Endometrial microvascular endothelial cells (primary cell): ENCODE measurements around the gene SMARCB1. TPM values are rescaled to one million over a fixed set of nuclear protein-coding genes. Genes with fewer than 3 reads are reported as not detected.
"Not testable (repeated sequence)": the region's sequence is repeated elsewhere in the genome, so short reads cannot be mapped to it uniquely, and the experiment has no call there.

Experiments used
- in situ Hi-C: cut with HindIII; loops from 2 replicates; pipeline ENCODE4 v1.10.0; 2017; ENCODE audit warnings: low sequenced_read_pairs, low pct_unique_long_range_greater_than_20kb; ENCODE audit errors: inconsistent ontology term
- total RNA-seq: library from RNA; depleted of rRNA; stranded (reverse); fragments of >200 nt; gene quantifications from one replicate; pipeline ENCODE4 v1.2.3, GENCODE V29; 2015; ENCODE audit errors: inconsistent ontology term

SMARCB1 gene
- total RNA-seq, 1 donor from 2014 or later = 141 TPM

GRCh38 chr22:23856721-23857605 lies 70.2 kb downstream of the SMARCB1 start:
- in situ Hi-C loops = no loop called here

DNA sequence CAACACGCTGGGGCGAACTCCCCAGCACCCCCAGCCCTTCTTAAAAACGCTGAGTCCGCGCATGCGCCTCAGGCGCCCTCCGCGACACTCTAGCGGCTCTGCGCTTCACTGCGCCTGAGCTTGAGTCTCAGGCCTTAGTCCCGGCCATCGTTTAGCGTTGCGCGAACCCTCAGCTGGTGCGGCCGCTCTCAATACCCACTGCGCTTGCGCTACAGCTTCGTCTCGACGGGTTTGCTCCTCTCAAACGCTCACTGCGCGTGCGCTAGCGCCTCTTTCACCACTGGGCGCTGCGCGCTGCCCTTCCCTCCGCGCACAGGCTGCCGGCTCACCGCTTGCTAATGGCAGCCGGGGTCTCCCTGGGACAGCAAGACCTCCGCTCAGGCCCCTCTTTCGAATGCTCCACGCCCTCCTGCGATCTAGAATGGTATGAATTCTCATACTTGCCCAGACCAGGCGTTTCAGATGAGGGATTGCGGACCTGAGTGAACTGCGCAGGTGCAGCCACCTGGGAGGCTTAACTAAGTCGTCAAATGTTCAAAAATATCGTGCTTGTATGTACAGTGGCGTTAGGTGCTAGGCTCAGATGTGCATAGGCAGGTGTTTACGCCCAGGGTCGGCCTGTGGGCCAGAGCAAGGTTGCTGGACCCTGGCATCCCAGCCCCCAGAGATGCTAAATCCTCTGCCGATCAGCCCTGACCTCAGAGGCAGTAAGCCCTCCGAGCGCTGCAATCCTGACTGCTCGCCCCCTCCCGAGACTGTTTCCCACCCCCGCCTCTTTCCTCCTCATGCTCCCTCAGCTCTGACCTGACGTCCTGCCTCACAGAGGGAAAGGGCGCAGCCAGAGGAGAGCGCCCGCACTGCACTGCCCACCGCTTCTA lies 71.1 kb downstream of the SMARCB1 start, which contains the start of gene SLC2A11:
Gene SLC2A11, plus strand, starts transcription at position 270 of the 878 bp plus-strand sequence. Its CDS starts 125 bp downstream, at position 395.
- in situ Hi-C loops = no loop called here

DNA sequence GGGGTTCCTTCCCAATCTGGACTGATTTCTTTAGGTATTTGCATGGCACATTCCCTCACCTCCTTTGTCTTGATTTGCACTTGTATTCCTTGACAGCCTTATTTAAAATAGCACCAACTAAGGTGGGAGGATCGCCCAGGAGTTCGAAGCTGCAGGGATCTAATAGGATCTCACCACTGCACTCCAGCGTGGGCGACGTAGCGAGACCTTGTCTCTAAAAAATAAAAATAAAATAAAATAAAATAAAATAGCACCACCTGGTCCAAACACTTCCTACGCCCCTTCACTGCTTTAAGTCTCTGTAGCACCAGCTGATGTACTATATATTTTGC lies 71.7 kb downstream of the SMARCB1 start:
- in situ Hi-C loops = no loop called here

- in situ Hi-C loops = no loop called here
Observed at GRCh38 chr22:23859201-23859600, 72.4 kb downstream of the SMARCB1 start.

DNA sequence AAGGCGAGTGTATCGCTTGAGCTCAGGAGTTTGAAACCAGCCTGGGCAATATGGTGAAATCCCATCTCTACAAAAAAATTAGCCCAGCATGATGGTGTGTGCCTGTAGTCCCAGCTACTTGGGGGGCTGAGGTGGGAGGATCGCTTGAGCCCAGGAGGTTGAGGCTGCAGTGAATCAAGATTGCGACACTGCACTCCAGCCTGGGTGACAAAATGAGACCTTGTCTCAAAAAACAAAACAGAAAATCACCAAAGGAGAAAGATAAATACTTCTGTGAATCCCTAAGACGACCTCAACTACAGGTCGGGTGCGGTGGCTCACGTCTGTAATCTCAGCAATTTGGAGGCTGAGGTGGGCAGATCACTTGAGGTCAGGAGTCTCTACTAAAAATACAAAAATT lies 73.4 kb downstream of the SMARCB1 start:
- in situ Hi-C loops = not testable (repeated sequence)

DNA sequence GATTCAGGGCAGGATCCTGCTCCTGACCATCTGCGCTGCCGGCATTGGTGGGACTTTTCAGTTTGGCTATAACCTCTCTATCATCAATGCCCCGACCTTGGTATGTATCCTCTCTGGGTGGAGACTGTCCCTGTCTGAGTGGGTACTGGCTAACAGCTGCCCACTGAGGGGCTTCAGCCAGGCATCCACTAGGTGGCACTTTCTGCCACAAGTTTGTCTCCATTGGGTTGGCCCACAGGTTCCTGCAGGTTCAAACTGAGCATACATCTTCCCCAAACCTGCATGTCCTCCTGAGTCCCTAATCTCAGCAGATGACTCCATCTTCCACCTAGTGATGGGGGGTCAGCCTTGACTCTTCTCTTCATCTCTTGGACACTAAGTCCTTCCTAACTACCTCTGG lies 75.3 kb downstream of the SMARCB1 start:
- in situ Hi-C loops = no loop called here

DNA sequence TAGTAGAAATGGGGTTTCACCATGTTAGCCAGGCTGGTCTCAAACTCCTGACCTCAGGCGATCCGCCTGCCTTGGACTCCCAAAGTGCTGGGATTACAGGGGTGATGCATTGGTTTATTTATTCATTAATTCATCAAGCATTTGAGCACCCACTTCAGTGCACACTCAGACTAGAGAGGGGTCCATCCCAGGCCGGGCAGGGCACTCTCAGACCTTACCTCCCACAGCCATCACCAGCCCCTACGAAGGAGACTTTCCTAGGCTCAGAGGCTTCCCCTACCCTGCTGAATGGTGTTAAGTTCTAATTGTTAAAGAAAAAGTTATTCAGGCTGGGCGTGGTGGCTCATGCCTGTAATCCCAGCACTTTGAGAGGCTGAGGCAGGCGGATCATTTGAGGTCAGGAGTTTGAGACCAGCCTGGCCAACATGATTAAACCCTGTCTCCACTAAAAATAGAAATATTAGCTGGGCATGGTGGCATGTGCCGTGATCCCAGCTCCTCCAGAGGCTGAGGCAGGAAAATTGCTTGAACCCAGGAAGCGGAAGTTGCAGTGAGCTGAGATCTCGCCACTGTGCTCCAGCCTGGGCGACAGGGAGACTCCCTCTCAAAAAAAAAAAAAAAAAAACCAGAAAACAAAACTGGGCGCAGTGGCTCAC lies 77.9 kb downstream of the SMARCB1 start:
- in situ Hi-C loops = not testable (repeated sequence)

- in situ Hi-C loops = no loop called here
Observed at GRCh38 chr22:23868580-23868979, 81.8 kb downstream of the SMARCB1 start.

GRCh38 chr22:23874871-23875270 lies 88.1 kb downstream of the SMARCB1 start:
- in situ Hi-C loops = no loop called here

DNA sequence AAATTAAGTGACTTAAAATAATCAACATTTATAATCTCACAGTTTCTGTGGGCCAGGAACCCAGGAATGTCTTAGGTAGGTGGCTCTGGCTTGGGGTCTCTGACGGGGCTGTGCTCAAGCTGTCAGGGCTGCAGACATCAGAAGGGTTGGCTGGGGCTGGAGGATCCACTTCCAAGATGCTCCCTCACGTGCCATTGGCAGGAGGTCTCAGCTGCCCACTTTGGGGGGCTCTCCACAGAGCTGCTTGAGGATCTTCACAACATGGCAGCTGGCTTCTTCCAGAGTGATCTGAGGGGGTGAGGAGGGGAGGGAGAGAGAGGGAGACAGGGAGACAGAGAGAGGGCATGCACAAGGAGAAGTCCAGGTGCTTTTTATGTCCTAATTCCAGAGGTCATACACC lies 89.0 kb downstream of the SMARCB1 start:
- in situ Hi-C loops = no loop called here

GRCh38 chr22:23877566-23877965 lies 90.8 kb downstream of the SMARCB1 start:
- in situ Hi-C loops = no loop called here

GRCh38 chr22:23878219-23878618 lies 91.5 kb downstream of the SMARCB1 start:
- in situ Hi-C loops = no loop called here

DNA sequence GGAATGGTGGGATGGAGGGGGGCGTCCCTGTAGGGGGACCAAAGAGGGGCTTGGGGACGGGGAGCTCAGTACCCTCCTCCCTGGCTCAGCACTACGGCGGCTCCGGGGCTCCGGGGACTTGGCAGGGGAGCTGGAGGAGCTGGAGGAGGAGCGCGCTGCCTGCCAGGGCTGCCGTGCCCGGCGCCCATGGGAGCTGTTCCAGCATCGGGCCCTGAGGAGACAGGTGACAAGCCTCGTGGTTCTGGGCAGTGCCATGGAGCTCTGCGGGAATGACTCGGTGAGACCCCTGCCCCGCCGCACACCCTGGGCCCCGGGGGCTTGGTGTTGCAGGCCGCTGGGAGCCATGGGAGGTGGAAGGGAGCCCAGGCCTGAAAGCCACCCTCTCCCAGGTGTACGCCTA lies 95.6 kb downstream of the SMARCB1 start:
- in situ Hi-C loops = no loop called here

DNA sequence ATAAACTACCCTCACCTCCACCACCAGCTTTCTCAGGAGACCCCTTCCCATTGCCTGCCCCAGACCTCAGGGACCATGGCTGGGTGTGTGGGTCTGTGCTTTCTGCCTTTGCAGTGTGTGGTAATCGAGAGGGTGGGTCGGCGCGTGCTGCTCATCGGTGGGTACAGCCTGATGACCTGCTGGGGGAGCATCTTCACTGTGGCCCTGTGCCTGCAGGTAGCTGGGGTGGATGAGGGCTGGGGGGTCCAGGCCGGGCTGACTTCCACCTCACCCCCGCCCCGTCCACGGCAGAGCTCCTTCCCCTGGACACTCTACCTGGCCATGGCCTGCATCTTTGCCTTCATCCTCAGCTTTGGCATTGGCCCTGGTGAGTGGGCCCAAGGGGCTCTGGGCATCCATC lies 96.9 kb downstream of the SMARCB1 start:
- in situ Hi-C loops = no loop called here

GRCh38 chr22:23884140-23884539 lies 97.4 kb downstream of the SMARCB1 start:
- in situ Hi-C loops = no loop called here

Other genes with a start within 250 kb of the SMARCB1 start
- not detected for gene IGLL1, start 206.7 kb upstream of the SMARCB1 start, total RNA-seq
- gene DRICH1, start 154.6 kb upstream of the SMARCB1 start, total RNA-seq = not detected
- not detected for gene RGL4, start 96.0 kb upstream of the SMARCB1 start, total RNA-seq
- 1.6 TPM for gene ZNF70, start 35.9 kb upstream of the SMARCB1 start, total RNA-seq
- gene VPREB3, start 32.5 kb upstream of the SMARCB1 start, total RNA-seq = not detected
- gene C22orf15, start 24.0 kb upstream of the SMARCB1 start, total RNA-seq = not detected
- 9.7 TPM for gene CHCHD10, start 19.0 kb upstream of the SMARCB1 start, total RNA-seq
- gene MMP11, start 14.1 kb upstream of the SMARCB1 start, total RNA-seq = 2.4 TPM
- not detected for gene DERL3, start 52.0 kb downstream of the SMARCB1 start, total RNA-seq
- gene SLC2A11, start 70.9 kb downstream of the SMARCB1 start, total RNA-seq = 4.7 TPM
- 414 TPM for gene MIF, start 107.4 kb downstream of the SMARCB1 start, total RNA-seq
- gene GSTT2B, start 174.2 kb downstream of the SMARCB1 start, total RNA-seq = 0.19 TPM
- gene DDTL, start 179.9 kb downstream of the SMARCB1 start, total RNA-seq = not detected
- 98.1 TPM for gene DDT, start 187.5 kb downstream of the SMARCB1 start, total RNA-seq
- gene GSTT2, start 193.2 kb downstream of the SMARCB1 start, total RNA-seq = 0.56 TPM
- not detected for gene GSTT4, start 218.5 kb downstream of the SMARCB1 start, total RNA-seq
- 31.4 TPM for gene CABIN1, start 224.3 kb downstream of the SMARCB1 start, total RNA-seq